Measurements from ENCODE around the gene DPP6. TPM values are rescaled to one million over a fixed set of nuclear protein-coding genes. Genes with fewer than 3 reads are reported as not detected.

Gene DPP6
- total and polyA plus RNA-seq, 2 of the 8 experiments (the other 6 are each of a cell fraction or from before 2014, with no cell fraction given) = 4.7 to 6.8 TPM

- TF ChIP-seq SP1 (IDR thresholded peaks at IDR 0.05; ENCODE audit: low read depth, low read length) (no peak), CTBP2 (IDR thresholded peaks at IDR 0.05; ENCODE audit: borderline replicate concordance, insufficient read depth, insufficient read length, low read length) (no peak), TAF7 (optimal IDR thresholded peaks at IDR 0.05; ENCODE audit: borderline replicate concordance, low read depth, low read length) (no peak), CHD1 (IDR thresholded peaks at IDR 0.05; ENCODE audit: low read depth, low read length) (no peak)
Measured at GRCh38 chr7:154937837-154938236, 885.6 kb downstream of the DPP6 start (continued).
